T-helper 2 cell treated with Interferon-gamma antibody and Interleukin-4, amounts not matched to agents 5 μg/mL and 100 μg/mL, for 36 hours (primary cell): ENCODE results near the gene TP53I11.

Source experiments
- DNase-seq: peaks from one replicate; pipeline ENCODE4 v3.0.0; 2021; ENCODE audit warnings: low spot score
- H3K27ac Mint-ChIP-seq: one replicate; pipeline ENCODE4 v1.8.0; 2021; ENCODE audit warnings: mild to moderate bottlenecking, mixed read lengths
- H3K27me3 Mint-ChIP-seq: one replicate; pipeline ENCODE4 v1.8.0; 2021; ENCODE audit warnings: low read depth, mixed read lengths
- H3K36me3 Mint-ChIP-seq: one replicate; pipeline ENCODE4 v1.8.0; 2021; ENCODE audit warnings: low read depth, mixed read lengths
- H3K4me1 Mint-ChIP-seq: one replicate; pipeline ENCODE4 v1.8.0; 2021; ENCODE audit warnings: low read depth, mixed read lengths
- H3K4me3 Mint-ChIP-seq: one replicate; pipeline ENCODE4 v1.8.0; 2022; ENCODE audit warnings: mild to moderate bottlenecking, moderate library complexity, mixed read lengths
- H3K9me3 Mint-ChIP-seq: one replicate; pipeline ENCODE4 v1.8.0; 2021; ENCODE audit warnings: mixed read lengths

TP53I11 gene

DNA sequence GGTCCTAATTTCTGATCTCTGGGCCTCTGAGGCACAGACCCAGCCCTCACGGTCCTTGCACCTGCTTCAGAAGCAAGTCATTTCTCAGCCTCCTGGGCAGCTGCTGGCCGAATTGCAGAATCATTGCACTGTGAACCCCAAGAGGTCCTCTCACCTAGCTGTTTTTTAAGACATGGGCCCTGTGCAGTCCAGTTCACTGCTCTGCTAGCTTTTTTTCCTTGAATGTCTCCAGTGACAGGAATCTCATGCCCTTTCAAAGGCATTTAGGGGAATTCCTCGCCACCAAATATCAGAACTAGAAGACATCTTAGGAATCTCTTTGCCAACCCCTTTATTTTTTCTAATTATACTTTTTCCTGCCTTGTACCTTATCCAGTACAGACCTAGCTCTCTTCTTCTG, 35.6 kb upstream of the TP53I11 start:
- no peak for DNase-seq
- H3K9me3 Mint-ChIP-seq, result no peaks in the 10 kb centered on the region
- no peak overlapping the region for H3K4me3 Mint-ChIP-seq
- no peaks in the 10 kb centered on the region for H3K36me3 Mint-ChIP-seq
- H3K27me3 Mint-ChIP-seq, result no peaks in the 10 kb centered on the region
- H3K4me1 Mint-ChIP-seq, result no peaks in the 10 kb centered on the region
- H3K27ac Mint-ChIP-seq, result no peak overlapping the region

DNA sequence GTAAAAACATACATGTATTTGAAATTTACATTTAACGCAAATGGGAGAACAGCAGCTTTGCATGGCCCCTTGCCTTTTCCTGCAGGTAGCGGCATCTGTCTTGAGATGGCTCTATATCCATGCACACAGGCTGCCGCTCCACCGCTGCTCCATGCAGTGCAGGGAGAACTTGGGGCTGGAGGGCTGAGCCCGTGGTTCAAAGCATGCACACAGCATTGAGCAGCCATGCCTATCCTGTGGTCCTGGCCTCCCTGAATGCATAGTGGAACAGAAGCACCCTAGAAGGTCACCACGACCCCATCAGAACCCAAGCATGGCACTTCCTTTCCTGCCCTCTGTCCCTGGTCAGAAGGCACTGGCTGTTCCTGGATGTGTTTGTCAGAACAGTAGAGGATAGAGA, 35.0 kb upstream of the TP53I11 start:
- no peaks in the 10 kb centered on the region for H3K27me3 Mint-ChIP-seq
- H3K27ac Mint-ChIP-seq, result no peak overlapping the region
- H3K9me3 Mint-ChIP-seq, result no peaks in the 10 kb centered on the region
- H3K4me1 Mint-ChIP-seq, result no peaks in the 10 kb centered on the region
- no peak for DNase-seq
- H3K4me3 Mint-ChIP-seq, result no peak overlapping the region
- no peaks in the 10 kb centered on the region for H3K36me3 Mint-ChIP-seq

DNA sequence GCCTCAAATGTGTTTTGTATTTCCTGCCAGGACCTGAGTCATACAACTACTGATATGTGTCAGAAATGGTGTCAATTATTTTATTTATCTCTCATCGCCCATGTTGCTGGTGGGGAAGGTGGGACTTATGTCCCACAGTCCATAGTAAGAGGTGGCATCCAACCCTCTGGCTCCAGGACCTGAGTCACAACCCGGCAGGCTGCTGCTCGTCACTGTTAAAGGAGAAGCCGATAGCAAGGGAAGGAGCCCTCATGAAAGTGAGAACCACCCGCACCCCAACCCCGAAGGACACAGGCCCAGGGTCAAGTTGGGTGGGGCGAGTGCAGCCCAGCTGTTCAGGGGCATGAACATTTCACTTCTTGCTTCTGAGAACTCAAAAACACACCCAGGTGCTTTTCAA, 33.1 kb upstream of the TP53I11 start:
- Mint-ChIP-seq H3K4me1 (peaks cover 5% of the 10 kb centered on the region), H3K4me3 (no peak overlapping the region), H3K9me3 (no peaks in the 10 kb centered on the region), H3K36me3 (no peaks in the 10 kb centered on the region), H3K27ac (no peak overlapping the region), H3K27me3 (no peaks in the 10 kb centered on the region)
- DNase-seq, result no peak

DNA sequence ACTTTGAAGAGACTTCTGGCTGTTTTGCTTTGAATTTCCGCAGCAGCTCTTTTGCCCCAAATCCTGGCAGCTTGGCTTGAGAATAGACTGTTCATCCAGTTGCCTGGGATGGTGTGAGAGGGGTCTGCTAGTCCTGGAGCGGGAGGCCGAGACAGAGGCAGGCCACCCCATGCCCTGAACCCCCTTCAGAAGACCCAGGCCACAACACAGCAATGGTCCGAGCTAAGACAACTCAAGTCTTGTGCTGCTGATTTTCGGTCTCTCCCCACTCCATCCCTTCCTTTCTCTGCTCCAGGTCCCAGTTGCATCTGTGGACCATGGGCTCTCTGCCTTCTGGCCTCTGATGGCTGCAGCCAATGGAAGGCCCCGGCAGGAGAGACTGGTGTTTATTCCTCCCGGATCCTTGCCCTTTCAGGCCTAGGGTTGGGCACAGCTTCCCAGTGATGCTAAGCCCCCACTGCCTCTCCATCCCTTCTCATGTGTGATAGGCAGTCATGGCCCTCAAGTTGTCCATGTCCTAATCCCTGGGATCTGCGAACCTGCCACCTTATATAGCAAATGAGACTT, 31.9 kb upstream of the TP53I11 start:
- H3K4me1 Mint-ChIP-seq, result peaks cover 5% of the 10 kb centered on the region

DNA sequence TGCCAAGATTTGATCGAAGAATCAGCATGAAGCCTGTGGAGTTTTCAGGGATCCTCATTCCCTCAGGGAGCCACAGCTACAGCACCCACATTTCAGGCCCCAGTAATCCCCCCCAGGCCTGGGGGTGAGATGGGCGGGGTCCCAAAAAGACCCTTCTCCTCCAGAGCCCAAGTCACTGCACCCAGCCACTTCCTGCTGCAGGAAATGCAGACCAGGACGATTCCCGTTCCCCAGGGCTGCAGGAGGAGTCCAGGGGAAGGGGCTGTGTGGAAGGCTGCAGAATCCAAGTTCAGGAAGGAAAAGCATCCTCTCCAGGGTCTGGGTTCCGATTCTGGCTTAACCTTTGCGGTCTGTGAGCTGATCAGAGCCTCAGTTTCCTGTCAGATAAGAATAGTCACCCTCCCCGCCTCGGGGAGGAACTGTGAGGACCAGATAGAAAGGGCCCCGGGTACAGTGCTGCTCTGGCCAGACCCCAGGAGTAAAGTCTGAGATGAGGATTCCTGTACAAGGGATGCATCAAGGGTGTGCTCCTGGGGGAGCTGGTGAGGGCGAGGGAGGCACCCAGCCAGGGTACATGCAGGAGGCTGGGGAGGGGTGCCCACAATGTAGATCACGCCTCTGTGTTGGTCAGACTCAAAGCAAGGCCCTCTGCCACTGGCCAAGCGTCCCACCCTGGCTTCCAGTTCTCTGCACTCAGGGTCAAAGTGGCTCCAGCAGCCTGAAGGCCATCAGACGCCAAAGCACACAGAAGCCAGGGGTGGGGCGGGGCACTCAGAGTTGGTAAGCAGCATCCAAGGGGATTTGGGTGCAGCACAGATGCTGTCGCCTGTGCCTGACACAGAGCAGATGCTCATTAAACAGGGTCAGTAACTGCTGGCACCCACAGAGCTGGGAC, 30.1 kb upstream of the TP53I11 start:
- no peaks in the 10 kb centered on the region for H3K9me3 Mint-ChIP-seq
- peaks cover 5% of the 10 kb centered on the region for H3K4me1 Mint-ChIP-seq
- no peak overlapping the region for H3K27ac Mint-ChIP-seq
- H3K4me3 Mint-ChIP-seq, result no peak overlapping the region
- H3K36me3 Mint-ChIP-seq, result no peaks in the 10 kb centered on the region
- no peak for DNase-seq
- H3K27me3 Mint-ChIP-seq, result no peaks in the 10 kb centered on the region

More for the DNA sequence above, 31.9 kb upstream of the TP53I11 start:
- Mint-ChIP-seq H3K9me3 (no peaks in the 10 kb centered on the region), H3K4me3 (no peak overlapping the region), H3K27ac (no peak overlapping the region), H3K27me3 (no peaks in the 10 kb centered on the region), H3K36me3 (no peaks in the 10 kb centered on the region)
- no peak for DNase-seq

DNA sequence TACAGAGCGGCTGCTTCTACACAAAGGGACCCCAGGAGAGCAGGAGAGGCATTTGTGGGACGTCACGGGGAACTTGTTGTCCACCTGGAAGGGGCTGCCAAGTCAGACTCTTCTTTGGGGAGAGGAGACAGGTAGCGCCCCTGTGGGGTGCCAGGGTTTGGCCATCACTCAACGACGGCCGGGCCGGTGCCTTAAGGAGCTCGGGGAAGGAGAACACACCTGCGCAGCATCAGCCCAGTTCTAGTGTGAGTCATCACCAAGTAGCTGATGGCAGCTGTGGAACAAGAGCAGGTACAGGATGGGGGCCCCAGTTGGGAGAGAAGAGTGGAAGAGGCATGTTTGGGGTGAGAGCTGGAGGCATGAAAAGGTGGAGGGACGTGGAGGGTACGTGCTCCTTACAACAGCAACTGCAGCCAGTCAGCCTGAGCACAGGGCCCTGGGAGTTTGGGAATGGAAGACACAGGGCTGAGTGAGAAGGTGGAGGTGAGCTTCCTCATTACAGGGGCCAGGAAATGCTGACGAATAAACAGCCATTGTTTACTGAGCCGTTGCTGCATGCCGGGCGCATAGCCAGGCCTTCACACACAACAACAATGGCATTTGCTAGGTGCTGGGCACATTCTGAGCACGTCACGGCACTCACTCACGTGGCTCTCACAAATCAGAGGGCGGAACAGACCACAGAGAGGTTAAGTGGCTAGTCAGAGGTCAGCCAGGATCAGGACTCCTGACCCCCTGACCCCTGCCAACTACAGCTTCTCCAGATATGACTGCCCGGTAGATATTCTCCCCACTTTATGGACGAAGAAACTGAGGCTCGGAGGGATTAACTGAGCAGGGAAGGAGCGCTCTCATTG, 29.1 kb upstream of the TP53I11 start:
- Mint-ChIP-seq H3K4me1 (peaks cover 5% of the 10 kb centered on the region), H3K36me3 (no peaks in the 10 kb centered on the region), H3K4me3 (no peak overlapping the region), H3K27ac (no peak overlapping the region), H3K9me3 (no peaks in the 10 kb centered on the region), H3K27me3 (no peaks in the 10 kb centered on the region)
- no peak for DNase-seq

DNA sequence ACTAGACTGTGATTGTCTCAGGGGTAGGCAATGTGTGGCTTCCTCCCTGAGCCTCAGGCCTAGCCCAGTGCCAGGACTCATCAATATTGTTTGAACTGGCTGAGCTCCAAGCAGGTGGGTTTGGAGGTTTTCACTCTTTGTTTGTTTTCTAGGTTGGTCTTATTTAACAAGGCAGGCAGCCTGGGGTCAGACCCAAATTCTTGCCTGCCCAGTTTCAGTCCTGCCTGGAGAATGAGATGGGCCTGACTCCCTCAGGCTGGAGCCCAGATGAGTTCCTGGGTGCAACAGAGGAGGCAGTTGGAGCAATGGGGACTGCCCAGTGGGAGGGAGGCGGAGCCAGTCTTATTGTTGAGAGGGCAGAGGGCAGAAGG, 28.3 kb upstream of the TP53I11 start:
- Mint-ChIP-seq H3K27ac (no peak overlapping the region), H3K9me3 (no peaks in the 10 kb centered on the region), H3K4me3 (no peak overlapping the region), H3K36me3 (no peaks in the 10 kb centered on the region), H3K27me3 (no peaks in the 10 kb centered on the region), H3K4me1 (peaks cover 5% of the 10 kb centered on the region)
- no peak for DNase-seq

DNA sequence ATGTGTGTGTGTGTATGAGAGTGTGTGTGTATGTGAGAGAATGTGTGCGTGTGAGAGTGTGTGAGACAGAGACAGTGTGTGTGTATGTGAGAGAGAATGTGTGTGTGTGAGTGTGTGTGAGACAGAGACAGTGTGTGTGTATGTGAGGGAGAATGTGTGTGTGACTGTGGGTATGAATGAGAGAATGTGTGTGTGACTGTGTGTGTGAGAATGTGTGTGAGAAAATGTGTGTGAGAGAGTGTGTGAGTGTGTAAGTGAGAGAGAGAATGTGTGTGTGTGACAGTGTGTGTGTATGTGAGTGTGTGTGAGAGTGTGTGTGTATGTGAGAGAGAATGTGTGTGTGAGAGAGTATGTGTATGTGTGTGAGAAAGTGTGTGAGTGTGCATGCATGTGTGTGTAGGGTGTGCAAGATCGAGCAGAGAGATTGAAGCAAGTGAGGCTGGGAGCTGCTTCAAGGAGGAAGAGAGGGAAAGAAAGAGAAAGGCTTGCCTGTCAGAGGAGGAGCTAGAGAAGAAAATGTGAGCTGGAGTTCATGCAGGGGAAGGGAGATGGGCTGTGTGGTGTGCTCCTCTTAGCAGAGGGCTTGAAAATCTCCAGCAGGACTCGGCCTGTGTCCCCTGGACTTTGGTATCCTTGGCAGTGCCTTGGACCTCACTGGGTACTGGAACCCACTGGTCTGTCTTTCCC, 27.7 kb upstream of the TP53I11 start:
- H3K36me3 Mint-ChIP-seq, result no peaks in the 10 kb centered on the region
- DNase-seq, result no peak
- no peaks in the 10 kb centered on the region for H3K9me3 Mint-ChIP-seq
- H3K27me3 Mint-ChIP-seq, result no peaks in the 10 kb centered on the region
- H3K4me1 Mint-ChIP-seq, result peaks cover 5% of the 10 kb centered on the region
- H3K4me3 Mint-ChIP-seq, result no peak overlapping the region
- no peak overlapping the region for H3K27ac Mint-ChIP-seq

DNA sequence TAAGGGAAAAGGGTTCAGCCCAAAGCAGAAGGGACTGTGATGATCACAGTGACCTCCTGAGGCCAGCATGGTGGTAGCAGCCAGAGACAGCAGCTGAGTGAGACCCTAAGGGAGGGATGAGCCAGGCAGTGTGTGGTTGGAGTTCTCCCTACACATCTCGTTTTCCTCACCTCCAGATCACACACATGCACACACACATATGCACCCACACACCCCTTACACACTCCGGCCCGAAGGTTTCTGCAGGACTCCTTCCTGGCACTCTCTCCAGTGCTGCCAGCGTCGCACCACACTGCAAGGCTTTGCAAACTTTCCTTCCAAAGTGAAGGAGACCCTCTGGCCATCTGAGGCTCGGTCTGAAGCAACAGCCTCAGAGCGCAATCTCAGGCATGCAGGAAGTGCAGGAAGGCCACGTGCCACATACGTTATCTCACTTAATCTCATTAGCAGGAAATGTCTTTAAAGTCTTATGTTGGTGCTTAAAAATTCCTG, 26.9 kb upstream of the TP53I11 start:
- Mint-ChIP-seq H3K9me3 (no peaks in the 10 kb centered on the region), H3K4me3 (no peak overlapping the region), H3K27me3 (no peaks in the 10 kb centered on the region), H3K4me1 (peaks cover 5% of the 10 kb centered on the region), H3K27ac (no peak overlapping the region), H3K36me3 (no peaks in the 10 kb centered on the region)
- no peak for DNase-seq

DNA sequence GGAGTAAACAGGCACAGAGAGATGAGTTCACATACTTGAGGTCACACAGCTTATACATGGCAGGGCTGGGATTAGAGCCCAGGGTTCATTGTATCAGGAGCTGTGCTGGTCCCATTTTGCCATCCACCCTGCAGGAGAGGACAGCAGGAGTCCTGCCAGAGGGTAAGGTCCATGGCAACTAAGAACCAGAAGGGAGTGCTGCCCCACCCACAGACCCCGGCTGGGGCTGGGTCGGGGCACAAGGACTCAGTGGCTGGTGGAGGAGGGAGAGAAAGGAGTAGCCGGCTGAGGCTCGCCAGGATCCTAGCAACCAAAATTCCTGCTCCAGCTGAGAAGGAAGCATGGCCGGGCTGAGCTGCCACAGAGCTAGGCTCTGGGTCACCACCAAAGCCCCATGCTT, 25.9 kb upstream of the TP53I11 start:
- Mint-ChIP-seq H3K27me3 (no peaks in the 10 kb centered on the region), H3K9me3 (no peaks in the 10 kb centered on the region), H3K4me3 (no peak overlapping the region), H3K4me1 (peaks cover 5% of the 10 kb centered on the region), H3K27ac (no peak overlapping the region), H3K36me3 (no peaks in the 10 kb centered on the region)
- DNase-seq, result no peak

DNA sequence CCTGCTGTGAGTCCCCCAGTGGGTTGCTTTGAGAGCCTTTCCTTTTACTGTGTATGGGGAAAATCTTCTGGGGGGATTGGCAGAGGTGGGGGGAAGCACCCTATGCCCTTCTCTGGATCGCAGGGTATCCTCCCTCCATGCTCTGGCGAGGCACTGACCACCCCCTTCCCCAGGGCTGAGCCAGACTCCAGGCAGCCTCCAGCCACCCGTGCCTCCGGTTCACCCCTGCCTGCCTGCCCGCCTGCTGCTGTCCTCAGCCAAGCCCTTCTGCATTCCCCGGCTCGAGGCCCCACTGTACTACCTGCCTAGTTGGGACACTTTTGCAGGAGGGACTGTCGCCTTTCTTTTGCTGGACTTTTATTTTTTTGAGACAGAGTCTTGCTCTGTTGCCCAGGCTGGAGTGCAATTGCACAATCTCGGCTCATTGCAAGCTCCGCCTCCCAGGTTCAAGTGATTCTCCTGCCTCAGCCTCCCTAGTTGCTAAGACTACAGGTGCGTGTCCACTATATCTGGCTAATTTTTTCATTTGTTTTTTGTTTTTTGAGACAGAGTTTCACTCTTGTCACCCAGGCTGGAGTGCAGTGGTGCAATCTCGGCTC, 23.8 kb upstream of the TP53I11 start:
- DNase-seq, result no peak
- Mint-ChIP-seq H3K4me3 (no peak overlapping the region), H3K36me3 (no peaks in the 10 kb centered on the region), H3K27me3 (no peaks in the 10 kb centered on the region), H3K4me1 (peaks cover under 1% of the 10 kb centered on the region), H3K27ac (no peak overlapping the region), H3K9me3 (no peaks in the 10 kb centered on the region)

DNA sequence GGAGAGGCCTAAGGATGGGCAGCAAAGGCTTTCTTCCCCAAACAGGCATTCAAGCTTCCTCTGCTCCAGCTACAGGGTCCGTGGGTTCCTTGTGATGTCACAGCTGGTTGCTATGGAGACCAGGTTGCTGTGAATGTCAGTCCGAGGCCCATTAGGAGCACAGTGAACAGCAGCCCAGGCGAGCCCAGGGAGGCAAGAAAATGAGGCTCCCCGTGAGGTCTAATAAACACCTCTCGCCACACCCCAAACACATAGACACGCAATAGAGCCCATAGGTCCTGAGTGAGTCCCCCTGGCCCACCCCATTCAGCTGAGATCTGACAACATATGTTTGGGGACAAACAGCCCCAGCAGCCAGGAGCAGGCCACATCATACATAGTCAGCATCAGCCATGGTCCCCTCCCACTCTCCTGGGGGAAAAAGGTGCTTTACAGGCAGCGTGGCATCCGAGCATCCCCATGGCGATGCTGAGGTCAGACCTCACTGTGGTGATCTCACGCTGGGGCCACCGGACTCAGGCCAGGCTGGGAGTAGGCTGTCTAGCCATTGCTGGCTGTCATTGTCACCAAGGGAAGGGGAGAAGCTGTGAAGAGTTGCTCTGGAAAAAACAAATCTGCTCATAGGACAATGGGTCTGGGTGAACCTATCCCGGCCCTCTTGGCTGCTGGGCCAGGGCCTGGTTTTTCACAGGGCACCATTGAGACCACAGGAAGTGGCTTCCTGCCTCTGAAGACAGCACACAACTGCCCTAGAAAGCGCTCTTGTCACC, 23.1 kb upstream of the TP53I11 start:
- Mint-ChIP-seq H3K9me3 (no peaks in the 10 kb centered on the region), H3K4me1 (no peaks in the 10 kb centered on the region), H3K4me3 (no peak overlapping the region), H3K36me3 (no peaks in the 10 kb centered on the region), H3K27me3 (no peaks in the 10 kb centered on the region), H3K27ac (no peak overlapping the region)
- no peak for DNase-seq
